ENCODE measurements around the gene LIM2. TPM values are rescaled to one million over a fixed set of nuclear protein-coding genes. Genes with fewer than 3 reads are reported as not detected.
A peak's percentile ranks its signal among the peaks of the same experiment; 100 is the strongest.
"Not testable (repeated sequence)": the region's sequence is repeated elsewhere in the genome, so short reads cannot be mapped to it uniquely, and the experiment has no call there.

The LIM2 gene
- total RNA-seq, 4 donors from 2014 or later: not detected

GRCh38 chr19:51427201-51427600 lies 39.4 kb upstream of the LIM2 start:
- H3K4me3 ChIP-seq: no peak overlapping the region
- no peaks in the 10 kb centered on the region for H3K4me1 ChIP-seq
- intact Hi-C loops (cut with DNase I; ENCODE audit: low total_unique reads): no loop called here

DNA sequence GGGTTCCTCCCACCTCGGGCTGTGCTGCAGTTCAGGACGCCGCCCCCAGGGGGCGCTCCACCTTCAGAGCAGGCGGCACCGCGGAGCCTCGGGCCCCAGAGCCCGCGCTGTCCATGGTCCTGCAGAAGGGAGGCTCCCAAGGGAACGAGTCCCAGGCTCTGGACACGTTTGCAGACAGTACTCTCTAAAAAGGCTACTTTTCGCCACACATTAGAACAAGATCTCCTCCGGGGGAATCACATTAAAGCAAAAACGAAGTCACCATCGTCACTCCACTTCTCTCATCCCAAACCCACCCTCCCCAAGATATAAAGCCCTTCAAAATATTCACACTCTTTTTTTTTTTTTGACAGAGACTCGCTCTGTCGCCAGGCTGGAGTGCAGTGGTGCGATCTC lies 34.3 kb upstream of the LIM2 start:
- Histone ChIP-seq H3K36me3 (no peaks in the 10 kb centered on the region), H3K4me1 (no peaks in the 10 kb centered on the region), H3K4me3 (no peak overlapping the region), H3K27me3 (no peaks in the 10 kb centered on the region), H3K9me3 (no peaks in the 10 kb centered on the region), H3K27ac (no peak overlapping the region)
- intact Hi-C loops (cut with DNase I; ENCODE audit: low total_unique reads): no loop called here
- peak in 1 of 2 donors; percentile 39 for DNase-seq
- TF ChIP-seq CTCF (IDR thresholded peaks at IDR 0.05) (peak; percentile 43 to 63 (median 52)), POLR2A (IDR thresholded peaks at IDR 0.05) (no peak)

More at GRCh38 chr19:51427201-51427600, 39.4 kb upstream of the LIM2 start:
- Histone ChIP-seq H3K27me3 (no peaks in the 10 kb centered on the region), H3K9me3 (no peaks in the 10 kb centered on the region), H3K27ac (no peak overlapping the region), H3K36me3 (no peaks in the 10 kb centered on the region)
- no peak for DNase-seq
- TF ChIP-seq CTCF (IDR thresholded peaks at IDR 0.05) (no peak), POLR2A (IDR thresholded peaks at IDR 0.05) (no peak)

DNA sequence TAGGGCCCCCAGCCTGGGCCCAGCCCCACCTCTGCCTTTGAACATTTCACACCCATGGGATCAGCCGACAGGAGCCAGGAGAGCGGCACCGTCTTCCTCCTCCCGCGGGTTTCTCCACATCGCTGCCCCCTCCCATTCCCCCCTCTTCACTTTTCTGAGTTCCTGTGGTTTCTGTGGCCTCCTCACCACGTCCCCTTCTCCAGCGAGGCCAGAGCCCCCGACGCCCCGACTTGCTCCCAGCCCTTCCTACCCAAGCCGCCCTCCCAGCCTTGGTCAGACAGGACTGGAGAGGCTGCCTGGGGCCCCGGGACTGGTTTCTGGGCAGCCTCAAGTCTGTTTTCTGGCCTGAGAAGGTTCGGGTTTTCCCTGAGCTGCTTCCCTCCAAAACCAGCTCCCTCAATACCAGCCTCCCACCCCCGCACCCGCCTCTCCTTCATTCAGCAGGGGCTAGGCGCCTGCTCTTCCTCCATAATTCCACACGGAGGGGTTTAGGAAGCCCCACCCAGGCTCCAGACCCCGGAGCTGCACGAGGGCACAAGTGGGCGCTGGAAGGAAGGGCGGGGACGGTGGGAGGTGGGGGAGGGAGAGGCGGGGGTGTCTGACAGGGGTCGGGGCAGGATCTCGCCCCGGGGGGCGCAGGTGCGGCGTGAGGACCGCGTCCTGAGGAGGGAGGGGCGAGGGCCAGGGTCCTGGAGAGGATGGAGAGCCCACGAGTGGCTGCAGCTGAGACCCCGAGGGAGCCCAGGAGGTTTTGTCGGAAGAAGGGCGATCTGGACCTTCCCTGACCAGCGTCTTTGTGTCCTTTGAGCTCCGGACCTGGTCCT lies 33.7 kb upstream of the LIM2 start:
- intact Hi-C loops (cut with DNase I; ENCODE audit: low total_unique reads): no loop called here
- no peak overlapping the region for H3K27ac ChIP-seq
- no peak for TF ChIP-seq POLR2A (IDR thresholded peaks at IDR 0.05)
- H3K4me1 ChIP-seq: no peaks in the 10 kb centered on the region
- DNase-seq: no peak
- H3K27me3 ChIP-seq: no peaks in the 10 kb centered on the region
- no peak overlapping the region for H3K4me3 ChIP-seq
- H3K9me3 ChIP-seq: no peaks in the 10 kb centered on the region
- H3K36me3 ChIP-seq: no peaks in the 10 kb centered on the region

GRCh38 chr19:51420511-51420910 lies 32.7 kb upstream of the LIM2 start:
- DNase-seq; H3K36me3 ChIP-seq; H3K27ac ChIP-seq; H3K9me3 ChIP-seq; H3K27me3 ChIP-seq; H3K4me3 ChIP-seq; H3K4me1 ChIP-seq; intact Hi-C loops (cut with DNase I; ENCODE audit: low total_unique reads): not testable (repeated sequence)

DNA sequence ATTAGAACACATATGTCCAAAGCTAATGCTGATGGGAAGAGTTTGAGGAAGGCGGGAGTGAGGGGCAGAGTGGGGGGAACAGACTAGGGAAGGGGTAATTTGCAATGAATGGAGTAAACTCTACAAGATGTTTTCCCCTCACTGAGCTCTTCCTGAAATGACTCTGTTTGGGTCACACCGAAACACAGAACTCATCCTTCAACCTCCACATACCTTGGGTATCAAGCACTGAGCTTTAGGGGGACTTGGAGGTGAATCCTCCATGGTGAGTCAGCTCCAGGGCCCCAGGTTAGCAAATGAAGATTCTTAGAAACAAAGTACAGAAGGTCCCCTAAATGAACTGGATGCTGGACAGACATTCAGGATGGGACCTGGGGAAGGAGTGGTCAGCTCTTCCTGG lies 30.9 kb upstream of the LIM2 start:
- Histone ChIP-seq H3K4me1 (no peaks in the 10 kb centered on the region), H3K27me3 (no peaks in the 10 kb centered on the region), H3K9me3 (no peaks in the 10 kb centered on the region), H3K4me3 (no peak overlapping the region), H3K36me3 (no peaks in the 10 kb centered on the region), H3K27ac (no peak overlapping the region)
- intact Hi-C loops (cut with DNase I; ENCODE audit: low total_unique reads): no loop called here
- TF ChIP-seq POLR2A (IDR thresholded peaks at IDR 0.05): no peak
- no peak for TF ChIP-seq CTCF (IDR thresholded peaks at IDR 0.05)
- DNase-seq: no peak

- H3K27ac ChIP-seq: no peak overlapping the region
Observed at GRCh38 chr19:51417810-51418157, 30.0 kb upstream of the LIM2 start.

More at GRCh38 chr19:51417810-51418157, 30.0 kb upstream of the LIM2 start:
- Histone ChIP-seq H3K27me3 (no peaks in the 10 kb centered on the region), H3K4me3 (no peak overlapping the region), H3K36me3 (no peaks in the 10 kb centered on the region), H3K9me3 (no peaks in the 10 kb centered on the region), H3K4me1 (no peaks in the 10 kb centered on the region)
- DNase-seq: no peak
- intact Hi-C loops (cut with DNase I; ENCODE audit: low total_unique reads): no loop called here
- TF ChIP-seq CTCF (IDR thresholded peaks at IDR 0.05): no peak
- no peak for TF ChIP-seq POLR2A (IDR thresholded peaks at IDR 0.05)

Measured in uterus (tissue), 4 donors.